GM21381 (cell line): Measurements from ENCODE around the gene RERE.
A peak's percentile ranks its signal among the peaks of the same experiment; 100 is the strongest.
"Not testable (repeated sequence)": the region's sequence is repeated elsewhere in the genome, so short reads cannot be mapped to it uniquely, and the experiment has no call there.

Experiments used
- ATAC-seq: cut with Tn5 transposase; IDR thresholded peaks from one replicate; pipeline ENCODE4 v1.9.1; 2021; ENCODE audit warnings: mild to moderate bottlenecking, moderate library complexity; ENCODE audit not compliant: unreplicated experiment

Gene RERE

GRCh38 chr1:8621034-8621582 lies 196.3 kb downstream of the RERE start:
- ATAC-seq: not testable (repeated sequence)

DNA sequence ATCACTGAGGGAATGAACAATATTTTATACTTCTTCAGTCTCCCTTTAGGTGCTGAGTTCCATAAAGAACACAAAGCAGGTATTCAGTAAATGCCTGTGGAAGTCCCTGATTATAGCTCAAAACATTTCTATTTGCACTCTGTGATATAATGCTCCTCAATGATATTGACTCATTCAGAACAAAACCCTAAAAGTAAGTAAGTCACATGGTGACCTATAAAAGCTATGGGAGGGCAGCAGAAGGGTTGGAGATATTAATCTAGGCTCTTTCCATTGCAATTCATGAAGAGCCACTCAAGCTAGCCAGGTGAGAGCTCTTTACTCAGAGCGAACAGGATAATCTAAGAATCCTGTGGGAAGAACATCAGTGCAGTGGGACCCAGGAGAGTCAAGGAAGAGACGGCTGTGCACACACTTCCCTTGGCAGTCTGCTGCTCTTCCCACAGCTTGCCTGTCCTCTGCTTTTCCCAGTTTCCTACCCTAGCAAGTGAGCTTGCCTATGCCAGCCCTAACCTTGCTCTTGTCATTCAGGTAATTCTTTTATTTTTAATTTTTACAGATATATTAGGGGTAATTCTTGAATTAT lies 197.4 kb downstream of the RERE start:
- ATAC-seq: not testable (repeated sequence)

GRCh38 chr1:8619419-8619818 lies 198.0 kb downstream of the RERE start:
- ATAC-seq: not testable (repeated sequence)

DNA sequence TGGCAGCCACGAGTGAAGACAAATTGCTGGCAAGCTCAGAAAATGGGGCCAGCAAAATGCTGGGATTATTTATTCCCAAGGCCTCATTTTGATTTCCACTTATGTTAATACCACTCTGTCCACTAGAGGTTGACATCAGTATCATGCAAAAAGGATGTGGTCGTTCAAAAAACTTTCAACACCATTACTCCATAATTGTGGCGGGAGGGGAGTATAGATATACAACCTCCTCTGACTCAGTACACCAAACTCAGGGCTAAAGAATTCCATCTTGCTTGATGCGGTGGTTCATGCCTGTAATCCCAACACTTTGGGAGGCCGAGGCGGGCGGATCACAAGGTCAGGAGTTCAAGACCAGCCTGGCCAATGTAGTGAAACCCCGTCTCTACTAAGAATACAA lies 200.6 kb downstream of the RERE start:
- ATAC-seq: not testable (repeated sequence)

- ATAC-seq: not testable (repeated sequence)
These were observed 205.6 kb downstream of the RERE start for GRCh38 chr1:8611634-8612515.

DNA sequence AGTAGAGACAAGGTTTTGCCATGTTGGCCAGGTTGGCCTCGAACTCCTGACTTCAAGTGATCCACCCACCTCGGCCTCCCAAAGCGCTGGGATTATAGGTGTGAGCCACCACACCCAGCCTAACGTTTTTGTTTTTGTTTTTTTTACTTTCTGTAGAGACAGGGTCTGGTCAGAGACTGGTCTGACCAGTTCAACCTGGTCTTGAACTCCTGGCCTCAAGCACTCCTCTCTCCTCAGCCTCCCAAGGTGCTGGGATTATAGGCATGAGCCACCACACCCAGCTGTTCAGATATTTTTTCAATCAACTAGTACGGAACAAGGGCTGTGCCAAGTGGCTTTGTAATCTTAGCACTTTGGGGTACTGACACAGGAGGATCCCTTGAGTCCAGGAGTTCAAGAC lies 209.5 kb downstream of the RERE start:
- ATAC-seq: no peak

GRCh38 chr1:8604041-8604945 lies 213.1 kb downstream of the RERE start:
- ATAC-seq: peak; percentile 84

DNA sequence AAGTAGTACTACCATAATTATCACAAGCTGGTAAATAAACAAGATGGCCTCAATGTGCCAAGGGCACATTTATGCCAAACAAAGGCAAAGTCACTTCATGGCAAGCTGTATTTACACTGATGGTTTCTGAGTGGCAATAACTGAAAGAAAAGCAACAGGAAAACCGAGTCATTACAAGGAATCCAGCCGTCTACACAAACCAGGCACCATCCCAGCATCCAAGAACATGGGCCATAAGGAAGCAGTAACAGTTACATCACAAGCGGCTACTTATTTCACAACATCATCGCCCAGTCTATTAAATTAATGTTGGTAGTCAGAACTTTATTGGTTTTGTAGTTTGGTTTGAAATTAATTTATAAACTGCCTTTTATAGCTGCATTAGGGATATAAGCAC lies 214.2 kb downstream of the RERE start:
- no peak for ATAC-seq

DNA sequence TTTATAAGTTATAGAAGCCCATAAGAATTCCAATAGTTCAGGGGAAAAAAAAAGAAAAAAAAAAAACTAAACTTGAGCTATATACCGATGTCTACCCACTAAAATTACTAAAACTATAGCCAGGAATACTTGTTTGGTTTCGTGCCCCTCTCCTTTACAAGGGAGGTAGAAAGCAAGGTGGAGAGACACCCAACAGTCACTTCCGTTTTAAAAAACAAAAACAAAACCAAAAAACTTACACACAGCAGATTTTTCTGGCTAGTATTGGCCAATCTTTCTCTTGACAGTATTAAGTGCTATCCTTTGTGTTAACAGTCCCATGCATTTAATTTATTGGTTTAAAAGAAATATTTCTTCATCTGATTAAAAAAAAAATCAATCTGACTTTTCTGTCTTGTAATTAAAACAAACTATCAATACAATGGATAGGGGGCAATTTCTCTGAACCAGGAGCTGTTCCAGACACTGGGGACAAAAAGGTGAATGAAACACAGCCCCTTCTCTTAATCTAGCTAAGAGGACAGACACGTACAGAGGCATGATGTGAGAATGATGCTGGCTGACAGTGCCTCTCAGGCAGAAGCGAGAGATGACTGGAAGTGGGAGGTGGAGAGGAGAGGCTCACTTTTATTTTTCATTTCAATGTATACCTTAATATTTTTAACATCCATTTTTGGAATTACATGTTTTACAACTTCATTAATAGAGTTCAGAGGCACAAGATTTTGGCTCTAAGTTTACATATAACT lies 214.8 kb downstream of the RERE start:
- ATAC-seq: no peak

DNA sequence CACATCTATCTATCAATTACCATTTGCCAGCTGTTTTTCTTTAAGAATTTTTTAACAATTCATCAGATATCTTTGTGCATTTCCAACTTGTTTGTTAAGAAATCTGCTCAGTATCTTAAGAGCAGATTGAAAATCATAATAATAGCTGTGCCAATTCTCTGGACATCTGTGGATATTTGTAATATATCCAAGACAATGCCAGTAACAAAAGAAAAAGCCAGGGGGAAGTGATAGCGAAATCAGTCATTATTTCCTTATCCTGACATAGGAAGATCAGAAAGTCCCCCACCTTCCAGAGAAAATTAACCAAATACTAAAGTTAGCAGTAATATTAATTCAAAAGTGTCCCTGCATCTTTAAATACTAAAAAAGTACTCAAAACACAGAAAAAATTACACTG lies 217.1 kb downstream of the RERE start:
- ATAC-seq: no peak

- no peak for ATAC-seq
These were observed 217.7 kb downstream of the RERE start for GRCh38 chr1:8599646-8600212.

- no peak for ATAC-seq
These were observed 218.7 kb downstream of the RERE start for GRCh38 chr1:8598783-8599182.

GRCh38 chr1:8598060-8598724 lies 219.2 kb downstream of the RERE start:
- no peak for ATAC-seq

- no peak for ATAC-seq
These were observed 220.0 kb downstream of the RERE start for GRCh38 chr1:8597455-8597854.

- no peak for ATAC-seq
These were observed 221.5 kb downstream of the RERE start for GRCh38 chr1:8595941-8596340.

DNA sequence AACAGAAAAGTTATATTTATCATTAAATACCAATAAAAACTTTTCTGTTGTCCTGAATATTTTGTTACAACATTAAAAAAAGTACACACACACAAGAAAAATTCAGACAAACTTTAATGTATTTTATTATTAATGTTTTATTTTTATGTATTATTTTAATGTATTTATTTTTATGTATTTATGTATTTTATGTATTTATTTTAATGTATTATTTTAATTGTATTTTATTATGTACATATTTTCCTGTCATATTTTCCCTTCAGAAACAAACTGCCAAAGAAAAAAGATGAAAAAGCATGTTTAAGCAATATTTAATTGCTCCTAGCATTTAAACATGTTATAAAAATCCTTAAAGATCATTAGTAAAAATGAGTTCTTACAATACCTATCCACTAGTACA lies 222.1 kb downstream of the RERE start:
- ATAC-seq: no peak

DNA sequence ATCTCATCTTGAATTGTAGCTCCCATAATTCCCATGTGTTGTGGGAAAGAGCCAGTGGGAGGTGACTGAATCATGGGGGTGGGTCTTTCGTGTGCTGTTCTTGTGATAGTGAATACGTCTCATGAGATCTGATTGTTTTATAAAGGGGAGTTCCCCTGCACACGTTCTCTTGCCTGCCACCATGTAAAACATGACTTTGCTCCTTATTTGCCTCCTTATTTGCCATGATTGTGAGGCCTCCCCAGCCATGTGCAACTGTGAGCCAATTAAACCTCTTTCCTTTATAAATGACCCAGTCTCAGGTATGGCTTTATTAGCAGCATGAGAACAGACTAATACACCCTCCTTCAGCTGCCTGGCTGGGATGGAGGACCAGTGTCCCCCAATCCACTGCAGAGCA lies 224.1 kb downstream of the RERE start:
- ATAC-seq: not testable (repeated sequence)

- no peak for ATAC-seq
These were observed 225.9 kb downstream of the RERE start for GRCh38 chr1:8591569-8591968.

- no peak for ATAC-seq
These were observed 226.6 kb downstream of the RERE start for GRCh38 chr1:8590721-8591351.
